ENCODE data around the gene ITPK1. TPM values are rescaled to one million over a fixed set of nuclear protein-coding genes. Genes with fewer than 3 reads are reported as not detected.
"Not testable (repeated sequence)": the region's sequence is repeated elsewhere in the genome, so short reads cannot be mapped to it uniquely, and the experiment has no call there.

Gene ITPK1
- total RNA-seq, 1 experiment from 2014 or later: 90.7 TPM

DNA sequence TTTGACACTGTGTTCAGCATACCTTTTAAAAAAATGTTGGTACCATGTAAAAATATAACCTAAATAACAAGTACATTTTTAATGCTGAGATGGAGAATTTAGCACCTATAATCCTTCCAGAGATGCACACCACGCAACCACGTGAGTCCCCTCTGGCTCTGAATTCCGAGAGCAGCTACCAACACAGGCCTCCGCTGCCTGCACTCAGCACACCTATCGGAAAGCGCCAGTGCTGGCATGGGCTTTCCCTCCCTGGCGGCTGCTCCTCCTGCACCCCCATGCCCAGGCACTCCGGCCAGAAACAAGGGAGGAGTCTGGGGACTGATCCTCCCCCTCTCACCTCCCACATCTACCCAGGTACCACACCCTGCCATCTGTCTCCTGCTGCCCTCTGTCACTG lies 47.0 kb downstream of the ITPK1 start:
- in situ Hi-C loops (cut with HindIII; ENCODE audit: low sequenced_read_pairs): no loop called here
- peak; percentile 70 for DNase-seq (ENCODE audit: low spot score)

DNA sequence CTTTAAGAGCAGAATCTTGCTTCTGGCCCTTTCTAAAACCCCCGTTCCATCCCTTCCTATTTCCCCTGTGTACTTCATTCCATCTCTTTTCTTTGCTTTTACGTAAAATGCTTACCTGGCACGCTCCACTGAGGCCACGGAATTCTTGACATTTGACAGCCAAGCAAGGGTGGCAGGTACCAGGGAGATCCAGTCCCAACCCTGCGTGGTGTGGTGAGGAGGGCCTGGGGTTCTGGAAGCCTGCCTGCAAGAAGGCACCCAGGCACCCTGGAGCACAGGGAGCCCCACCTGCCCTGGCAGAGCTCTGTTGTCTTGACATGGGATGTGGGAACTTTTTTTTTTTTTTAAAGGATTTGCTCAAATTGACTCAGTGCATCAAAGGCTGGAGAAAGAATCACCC lies 48.6 kb downstream of the ITPK1 start:
- in situ Hi-C loops (cut with HindIII; ENCODE audit: low sequenced_read_pairs): no loop called here

DNA sequence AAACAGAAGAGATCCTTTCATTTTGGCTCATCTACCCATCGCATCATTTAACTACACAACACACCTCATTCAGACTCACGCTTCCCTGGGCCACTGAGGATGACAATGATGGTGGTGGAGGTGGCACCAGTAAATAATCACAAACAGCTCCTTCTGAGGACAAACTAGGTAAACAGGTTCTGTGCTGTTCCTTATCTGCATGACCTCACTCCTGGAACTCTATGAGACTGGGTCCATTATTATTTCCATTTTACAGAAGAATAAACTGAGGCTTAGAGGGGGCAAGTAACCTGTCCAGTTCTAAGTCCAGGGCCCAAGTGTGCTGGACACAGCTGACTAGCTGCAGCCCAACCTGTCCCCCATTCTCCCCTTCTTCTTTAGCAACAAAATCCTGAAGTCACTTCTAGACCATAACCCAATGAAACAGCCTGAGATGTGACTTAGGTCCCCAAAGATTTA lies 50.4 kb downstream of the ITPK1 start:
- in situ Hi-C loops (cut with HindIII; ENCODE audit: low sequenced_read_pairs): no loop called here
- DNase-seq (ENCODE audit: low spot score): no peak

More for the DNA sequence above, 48.6 kb downstream of the ITPK1 start:
- DNase-seq (ENCODE audit: low spot score): no peak

DNA sequence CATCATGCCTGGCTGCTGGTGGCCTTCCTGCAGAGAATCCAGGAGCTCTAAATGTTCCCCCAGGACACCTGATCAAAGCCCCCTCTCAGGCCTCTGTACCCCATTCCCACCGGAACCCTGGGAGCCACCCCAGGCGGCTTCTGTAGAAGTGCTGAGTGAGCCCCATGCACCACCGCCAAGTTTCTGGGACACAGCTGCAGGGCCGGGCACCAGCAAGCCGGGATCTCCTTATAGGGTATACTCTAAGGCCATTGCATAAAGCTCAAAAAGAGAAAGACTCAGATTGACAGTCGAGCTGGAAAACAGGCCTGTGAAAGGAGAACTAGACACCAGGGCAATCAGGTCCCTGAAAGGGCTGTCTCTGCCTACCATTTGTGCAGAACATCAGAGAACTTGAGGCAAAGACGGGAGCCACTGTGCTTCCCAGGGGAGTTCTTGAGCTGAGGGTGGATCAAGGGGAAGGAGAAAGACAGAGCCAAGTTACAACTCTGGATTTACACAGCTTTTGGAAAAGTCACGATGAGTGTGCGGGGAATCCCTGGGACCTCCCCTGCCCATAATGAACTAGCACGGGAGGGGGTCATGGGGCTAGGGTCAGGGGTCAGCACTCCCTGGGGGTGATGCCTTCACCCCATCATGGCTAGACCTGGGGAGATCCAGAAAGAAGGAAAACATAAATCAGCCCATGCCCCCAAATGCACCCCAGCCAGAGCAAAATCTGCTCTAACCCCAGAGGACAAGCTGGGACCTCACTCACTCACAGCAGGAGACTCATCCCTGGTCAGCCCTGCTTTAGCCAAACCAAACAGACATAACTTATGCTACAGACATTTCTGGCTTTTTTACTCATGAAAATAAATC lies 51.1 kb downstream of the ITPK1 start:
- in situ Hi-C loops (cut with HindIII; ENCODE audit: low sequenced_read_pairs): no loop called here
- no peak for DNase-seq (ENCODE audit: low spot score)

DNA sequence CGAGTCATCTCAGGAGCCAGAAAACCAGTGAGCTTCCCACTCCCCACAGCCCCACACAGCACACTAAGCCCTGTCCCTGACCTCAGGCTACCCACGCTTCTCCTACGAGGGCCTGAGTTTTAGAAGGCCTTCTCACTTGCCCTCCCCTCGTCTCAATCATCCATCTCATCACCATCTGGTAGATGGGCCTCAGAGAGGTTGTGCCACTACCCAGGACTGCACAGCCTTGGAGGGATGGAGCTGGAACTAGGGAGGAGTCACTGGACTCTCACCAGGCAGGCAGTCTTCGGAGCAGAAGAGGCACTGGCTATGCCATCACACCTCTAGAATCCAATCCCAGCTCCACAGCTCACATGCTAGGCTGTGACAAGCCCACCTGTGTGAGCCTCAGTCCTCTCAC lies 52.3 kb downstream of the ITPK1 start:
- no peak for DNase-seq (ENCODE audit: low spot score)
- in situ Hi-C loops (cut with HindIII; ENCODE audit: low sequenced_read_pairs): no loop called here

DNA sequence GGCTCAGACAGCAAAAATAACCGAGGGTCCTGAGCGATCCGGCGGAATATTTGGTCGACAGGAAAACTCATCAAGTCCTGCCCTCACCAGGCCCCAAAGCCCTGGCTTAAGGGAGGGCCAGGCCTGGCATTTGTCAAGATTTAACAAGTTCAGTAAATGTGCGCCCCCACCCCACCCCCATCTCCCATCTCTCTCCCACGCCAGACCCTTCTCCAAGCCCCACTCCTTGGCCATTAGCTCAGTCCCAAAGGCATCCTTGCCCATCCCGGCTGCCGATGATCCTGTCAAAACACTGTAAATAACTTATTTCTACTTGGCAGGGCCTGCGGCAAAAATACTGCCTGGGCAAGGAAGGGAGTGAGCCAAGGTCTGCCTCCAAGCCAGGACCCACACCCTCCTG lies 52.8 kb downstream of the ITPK1 start:
- no peak for DNase-seq (ENCODE audit: low spot score)
- in situ Hi-C loops (cut with HindIII; ENCODE audit: low sequenced_read_pairs): no loop called here

DNA sequence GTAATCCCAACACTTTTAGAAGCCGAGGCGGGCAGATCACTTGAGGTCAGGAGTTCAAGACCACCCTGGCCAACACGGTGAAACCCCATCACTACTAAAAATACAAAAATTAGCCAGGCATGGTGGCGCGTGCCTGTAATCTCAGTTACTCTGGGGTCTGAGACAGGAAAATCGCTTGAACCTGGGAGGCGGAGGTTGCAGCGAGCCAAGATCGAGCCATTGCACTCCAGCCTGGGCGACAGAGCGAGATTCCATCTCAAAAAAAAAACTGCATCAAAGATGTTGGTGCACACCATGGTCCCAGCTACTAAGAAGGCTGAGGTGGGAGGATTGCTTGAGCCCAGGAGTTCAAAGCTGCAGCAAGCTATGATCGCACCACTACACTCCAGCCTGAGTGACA lies 53.7 kb downstream of the ITPK1 start:
- in situ Hi-C loops (cut with HindIII; ENCODE audit: low sequenced_read_pairs); DNase-seq (ENCODE audit: low spot score): not testable (repeated sequence)

DNA sequence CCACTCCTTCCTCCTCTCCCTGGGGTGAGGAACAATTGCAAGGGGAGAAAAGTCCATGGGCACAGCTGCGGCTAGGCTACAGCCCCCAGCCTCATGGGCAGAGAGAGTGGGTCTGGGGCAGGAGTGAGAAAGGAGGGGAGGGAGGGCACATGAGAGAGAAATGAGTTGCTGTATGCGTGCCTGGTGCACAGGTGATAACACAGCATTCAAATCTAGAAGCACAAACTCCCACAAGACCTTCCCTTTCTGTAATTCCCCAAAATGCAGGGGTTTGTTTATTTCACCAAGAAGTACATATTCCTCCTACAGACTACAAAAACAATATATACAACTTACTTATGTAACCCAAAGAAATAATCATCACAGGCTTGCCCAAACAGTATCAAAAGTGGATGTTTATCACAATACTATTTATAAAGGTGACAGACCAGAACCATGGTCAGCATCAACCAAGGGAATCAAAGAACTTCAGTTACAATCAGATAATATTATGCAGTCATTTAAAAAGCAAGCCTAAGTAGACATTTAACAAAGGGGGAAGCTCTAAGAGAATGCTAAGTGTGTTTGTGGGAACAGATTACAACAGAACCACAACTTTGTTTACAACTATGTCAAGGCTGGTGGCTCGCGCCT lies 54.2 kb downstream of the ITPK1 start:
- in situ Hi-C loops (cut with HindIII; ENCODE audit: low sequenced_read_pairs): no loop called here
- DNase-seq (ENCODE audit: low spot score): no peak

DNA sequence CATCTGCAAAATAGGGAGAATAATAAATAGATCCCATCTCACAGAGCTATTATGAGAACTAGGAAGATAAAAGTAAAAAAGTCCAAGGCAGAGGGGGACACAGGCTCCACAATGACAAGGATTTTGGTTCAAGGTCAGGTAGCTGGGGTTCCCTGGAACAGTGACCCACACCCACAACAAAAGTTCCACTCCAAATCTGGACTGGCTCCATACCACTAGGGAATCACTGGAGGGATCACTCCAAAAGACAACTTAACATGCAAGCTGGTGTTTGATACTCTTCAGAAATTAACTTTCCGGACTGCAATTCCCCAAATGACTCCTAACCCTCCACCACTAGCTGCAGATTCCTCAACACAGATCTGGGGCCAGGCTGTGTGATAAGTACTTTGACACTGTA lies 54.9 kb downstream of the ITPK1 start:
- DNase-seq (ENCODE audit: low spot score): no peak
- in situ Hi-C loops (cut with HindIII; ENCODE audit: low sequenced_read_pairs): no loop called here

DNA sequence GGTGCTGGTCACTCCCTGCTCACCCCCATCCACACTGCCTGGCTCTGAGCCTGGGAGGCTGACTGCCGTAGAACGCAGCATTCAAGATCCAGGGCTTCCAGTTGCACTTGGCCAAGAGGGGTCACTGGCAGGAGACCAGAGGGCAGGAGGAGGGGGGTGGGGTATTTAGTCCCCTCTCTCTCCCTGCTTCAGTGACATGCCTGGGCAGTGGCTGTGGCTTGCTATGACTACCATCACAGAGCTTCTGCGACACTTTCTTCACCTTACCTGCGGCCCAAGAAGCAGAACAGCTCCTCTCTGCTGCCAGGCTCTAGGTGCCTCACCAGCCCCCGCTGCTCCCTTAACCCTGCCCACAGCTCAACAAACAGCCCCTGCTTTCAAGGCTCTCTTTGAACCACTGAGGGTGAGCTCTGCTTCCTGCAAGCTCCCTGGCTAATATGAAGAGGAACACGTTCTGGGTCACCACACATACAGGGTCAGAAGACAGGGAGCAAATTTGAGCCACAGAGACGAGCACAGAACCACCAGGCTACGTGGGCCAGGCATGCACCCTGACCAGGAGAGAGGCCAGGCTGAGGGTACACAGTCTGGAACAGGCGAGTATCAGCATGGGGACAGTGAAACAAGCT lies 55.7 kb downstream of the ITPK1 start:
- in situ Hi-C loops (cut with HindIII; ENCODE audit: low sequenced_read_pairs): no loop called here
- no peak for DNase-seq (ENCODE audit: low spot score)

DNA sequence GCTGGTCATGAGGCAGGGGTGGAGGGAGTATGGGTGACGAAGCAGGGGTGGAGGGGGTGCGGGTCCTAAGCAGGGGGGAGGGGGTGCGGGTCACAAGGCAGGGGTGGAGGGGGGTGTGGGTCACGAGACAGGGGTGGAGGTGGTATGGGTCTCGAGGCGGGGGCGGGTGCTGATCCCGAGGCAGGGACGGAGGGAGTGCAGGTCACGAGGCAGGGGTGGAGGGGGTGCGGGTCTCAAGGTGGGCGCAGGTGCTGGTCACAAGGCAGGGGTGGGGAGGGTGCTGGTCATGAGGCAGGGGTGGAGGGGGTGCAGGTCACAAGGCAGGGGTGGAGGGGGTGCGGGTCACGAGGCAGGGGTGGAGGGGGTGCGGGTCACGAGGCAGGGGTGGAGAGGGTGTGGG lies 56.5 kb downstream of the ITPK1 start:
- DNase-seq (ENCODE audit: low spot score): no peak
- in situ Hi-C loops (cut with HindIII; ENCODE audit: low sequenced_read_pairs): no loop called here

DNA sequence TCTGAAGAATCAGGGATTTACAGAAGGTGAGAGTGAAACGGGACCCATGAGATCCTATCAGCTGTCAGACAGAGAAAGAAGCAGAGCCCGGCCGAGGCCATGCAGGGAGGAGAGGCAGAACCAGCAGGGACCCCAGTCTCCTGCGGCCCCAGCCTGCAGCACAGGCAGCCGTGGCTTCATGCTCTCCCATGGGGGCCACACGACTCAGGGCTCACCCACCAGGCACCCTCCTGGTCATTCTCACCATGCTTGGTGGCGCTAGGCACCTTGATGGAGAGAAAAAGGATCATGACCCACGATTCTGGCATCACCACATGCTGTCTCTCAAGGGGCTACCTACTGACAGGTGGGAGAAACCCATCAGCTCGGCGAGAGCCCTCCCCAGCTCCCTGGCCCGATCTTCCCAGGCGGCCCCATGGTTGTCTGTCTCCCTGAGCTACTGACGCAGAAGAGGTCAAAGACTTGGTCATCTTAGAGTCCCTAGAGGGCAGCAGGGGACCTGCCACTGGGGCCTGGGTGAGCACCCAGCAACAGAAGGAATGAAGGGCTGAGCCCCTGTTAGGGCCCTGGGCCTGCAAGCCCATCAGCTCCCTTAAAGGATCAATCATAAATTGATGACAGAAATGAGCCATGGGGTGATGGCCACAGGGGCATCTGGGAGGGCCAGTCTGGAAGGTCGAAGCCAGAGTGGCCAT lies 58.0 kb downstream of the ITPK1 start:
- no peak for DNase-seq (ENCODE audit: low spot score)
- in situ Hi-C loops (cut with HindIII; ENCODE audit: low sequenced_read_pairs): no loop called here

DNA sequence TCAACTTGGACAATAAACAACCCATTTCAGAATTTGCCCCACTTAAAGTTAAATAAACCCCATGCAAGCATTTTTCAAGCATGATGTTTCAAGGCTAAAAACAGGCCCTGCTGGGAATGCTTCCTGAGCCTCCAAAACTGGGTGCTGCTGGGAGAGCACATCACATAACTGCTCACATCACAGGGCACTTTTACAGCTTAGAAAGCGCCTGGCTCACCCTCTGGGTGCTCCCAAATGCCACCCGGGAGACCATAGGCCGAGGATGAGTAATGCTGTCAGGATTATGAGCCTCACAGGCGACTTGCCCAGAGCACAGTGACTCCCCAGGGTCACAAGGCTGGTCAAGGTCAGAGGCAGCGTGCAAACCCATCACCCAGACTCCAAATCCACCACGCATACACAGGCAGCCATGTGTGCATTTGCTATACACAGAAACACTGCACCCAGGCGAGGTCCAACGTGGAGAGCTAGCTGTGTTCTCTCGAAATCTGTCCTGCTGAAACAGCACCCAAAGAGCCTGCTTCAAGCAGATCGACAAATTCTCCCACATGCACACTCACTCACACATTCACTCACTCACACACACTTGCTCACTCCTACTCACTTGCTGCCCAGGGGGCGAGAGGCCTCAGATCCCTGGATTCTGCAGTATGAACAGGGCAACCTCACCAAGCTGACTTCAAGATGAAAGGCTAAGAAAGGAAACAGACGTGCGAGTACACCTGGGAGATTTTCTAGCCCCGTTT lies 58.7 kb downstream of the ITPK1 start:
- no peak for DNase-seq (ENCODE audit: low spot score)
- in situ Hi-C loops (cut with HindIII; ENCODE audit: low sequenced_read_pairs): no loop called here

DNA sequence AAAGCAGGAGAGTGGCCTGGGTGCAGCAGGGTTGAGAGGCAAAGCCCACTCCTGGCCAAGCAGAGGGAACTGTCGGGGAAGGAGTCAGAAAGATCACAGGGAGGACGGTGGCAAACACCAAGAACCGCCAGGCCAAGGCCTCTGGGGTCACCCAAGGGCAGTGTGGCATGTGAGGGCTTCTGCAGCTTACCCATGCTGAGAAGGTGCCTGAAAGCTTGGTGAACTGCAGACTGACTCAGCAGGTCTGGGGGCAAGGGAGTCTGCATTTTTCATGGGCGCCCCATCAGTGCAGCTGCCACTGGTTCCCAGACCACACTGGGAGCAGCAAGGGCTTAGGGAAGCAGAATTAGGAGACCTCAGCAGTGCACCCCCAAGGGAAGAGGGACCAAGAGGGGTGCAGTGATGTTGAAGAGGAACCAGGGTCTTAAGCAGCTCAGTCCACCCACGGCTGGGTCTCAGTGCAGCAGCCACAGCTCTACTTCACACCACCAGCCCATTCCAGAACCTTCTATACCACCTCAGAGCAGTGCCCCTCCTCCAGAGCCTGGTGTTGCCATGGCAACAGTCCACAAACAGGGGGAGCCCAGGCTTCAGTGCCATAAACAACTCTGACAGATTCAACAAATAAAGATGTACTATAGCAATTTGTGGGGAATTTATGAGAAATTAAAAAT lies 59.4 kb downstream of the ITPK1 start:
- in situ Hi-C loops (cut with HindIII; ENCODE audit: low sequenced_read_pairs): no loop called here
- DNase-seq (ENCODE audit: low spot score): no peak

DNA sequence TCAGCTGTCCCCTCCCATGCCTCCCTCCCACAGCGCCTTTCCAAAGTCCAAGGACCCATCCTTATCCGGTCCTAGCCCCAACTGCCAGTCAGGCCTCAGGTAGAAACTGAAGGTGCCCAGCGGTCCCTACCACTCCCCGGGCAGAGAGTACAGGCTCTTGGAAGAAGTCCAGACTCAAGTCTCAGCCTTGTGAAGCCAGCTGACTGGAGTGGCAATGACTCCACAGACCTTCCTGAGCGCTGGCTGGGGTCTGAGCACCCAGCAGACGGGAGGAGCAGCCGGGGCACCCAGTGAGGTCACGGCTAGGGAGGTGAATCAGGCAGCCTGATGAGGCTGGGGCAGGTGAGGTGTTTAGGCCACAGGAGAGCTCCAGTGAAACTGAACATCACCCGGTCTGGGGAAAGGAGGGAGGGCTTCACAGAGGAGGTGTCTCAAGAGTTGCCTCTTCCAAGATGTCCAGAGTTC lies 60.0 kb downstream of the ITPK1 start:
- in situ Hi-C loops (cut with HindIII; ENCODE audit: low sequenced_read_pairs): no loop called here
- no peak for DNase-seq (ENCODE audit: low spot score)

DNA sequence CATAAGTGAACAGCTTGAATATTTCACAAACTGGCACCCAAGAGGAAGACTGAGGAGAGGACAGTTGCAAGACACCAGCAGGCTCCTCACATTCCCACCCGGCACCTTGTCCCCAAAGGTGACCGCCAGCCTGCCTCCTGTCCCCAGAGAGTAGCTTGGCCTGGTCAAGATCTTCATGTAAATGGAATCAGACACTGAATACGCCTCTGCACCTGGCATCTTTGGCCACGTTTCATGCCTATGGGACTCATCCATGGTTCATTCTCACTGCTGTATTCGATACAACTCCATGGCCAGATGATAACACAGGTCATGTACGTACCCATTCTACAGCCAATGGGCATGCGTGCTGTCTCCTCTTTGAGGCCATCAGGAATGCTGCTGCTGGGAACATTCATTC lies 60.8 kb downstream of the ITPK1 start:
- in situ Hi-C loops (cut with HindIII; ENCODE audit: low sequenced_read_pairs): no loop called here
- DNase-seq (ENCODE audit: low spot score): peak; percentile 58

DNA sequence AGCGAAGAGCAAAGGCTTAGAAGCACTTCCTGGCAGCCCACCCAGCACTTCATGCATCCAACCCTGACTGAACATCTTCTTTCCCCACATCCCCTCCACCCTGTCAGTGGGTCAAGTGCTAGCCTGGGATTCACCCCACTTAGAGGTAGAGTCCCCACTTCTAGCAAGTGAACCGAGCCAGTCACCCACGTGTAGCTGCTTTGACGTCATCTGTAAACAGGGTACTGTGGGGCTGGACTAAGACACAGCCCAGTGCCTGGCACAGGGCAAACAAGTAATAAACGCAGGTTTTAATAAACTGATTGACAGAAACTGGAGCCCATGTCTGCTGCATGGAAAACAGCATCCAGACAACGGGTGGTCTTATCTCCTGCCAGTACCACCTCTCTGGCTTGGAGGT lies 61.7 kb downstream of the ITPK1 start:
- in situ Hi-C loops (cut with HindIII; ENCODE audit: low sequenced_read_pairs): no loop called here
- no peak for DNase-seq (ENCODE audit: low spot score)

Data from G401 (cell line).